ENCODE results near the gene FANCD2.

DNA sequence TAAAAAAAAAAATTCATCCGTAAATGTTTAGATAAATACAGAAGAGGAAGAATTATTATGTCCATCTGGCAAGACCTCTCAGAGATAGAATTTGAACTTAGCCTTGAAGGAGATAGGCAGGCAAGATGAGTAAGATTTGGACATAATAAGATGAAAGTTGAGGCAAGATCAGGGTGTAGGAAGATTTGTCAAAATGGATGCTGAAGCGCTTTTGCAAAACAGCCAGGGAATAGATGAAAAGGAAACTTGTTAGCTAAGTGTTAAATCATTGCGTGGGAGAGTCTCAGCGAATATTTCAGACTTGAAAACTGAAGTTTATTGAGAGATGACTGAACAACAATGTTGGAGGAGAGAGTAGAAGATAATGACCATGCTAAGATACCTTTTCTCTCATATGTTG is 96.5 kb downstream of the FANCD2 start:
- TF ChIP-seq, protein P1, sequence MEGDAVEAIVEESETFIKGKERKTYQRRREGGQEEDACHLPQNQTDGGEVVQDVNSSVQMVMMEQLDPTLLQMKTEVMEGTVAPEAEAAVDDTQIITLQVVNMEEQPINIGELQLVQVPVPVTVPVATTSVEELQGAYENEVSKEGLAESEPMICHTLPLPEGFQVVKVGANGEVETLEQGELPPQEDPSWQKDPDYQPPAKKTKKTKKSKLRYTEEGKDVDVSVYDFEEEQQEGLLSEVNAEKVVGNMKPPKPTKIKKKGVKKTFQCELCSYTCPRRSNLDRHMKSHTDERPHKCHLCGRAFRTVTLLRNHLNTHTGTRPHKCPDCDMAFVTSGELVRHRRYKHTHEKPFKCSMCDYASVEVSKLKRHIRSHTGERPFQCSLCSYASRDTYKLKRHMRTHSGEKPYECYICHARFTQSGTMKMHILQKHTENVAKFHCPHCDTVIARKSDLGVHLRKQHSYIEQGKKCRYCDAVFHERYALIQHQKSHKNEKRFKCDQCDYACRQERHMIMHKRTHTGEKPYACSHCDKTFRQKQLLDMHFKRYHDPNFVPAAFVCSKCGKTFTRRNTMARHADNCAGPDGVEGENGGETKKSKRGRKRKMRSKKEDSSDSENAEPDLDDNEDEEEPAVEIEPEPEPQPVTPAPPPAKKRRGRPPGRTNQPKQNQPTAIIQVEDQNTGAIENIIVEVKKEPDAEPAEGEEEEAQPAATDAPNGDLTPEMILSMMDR (IDR thresholded peaks at IDR 0.05; ENCODE audit: borderline replicate concordance, extremely low read depth, low read length, poor library complexity, severe bottlenecking), result no peak
- TF ChIP-seq EZH2 (IDR thresholded peaks at IDR 0.05; ENCODE audit: borderline replicate concordance, low read depth, low read length, severe bottlenecking), result no peak

All from DND-41 (cell line).